CD4-positive, alpha-beta T cell treated with Interleukin-1 beta for 1 hour (primary cell): ENCODE results near the gene RASL10A.

ENCODE experiments used
- DNase-seq, 2 donors: peaks; one replicate each; pipeline ENCODE4 v3.0.0-alpha.2; 2020 to 2022

The RASL10A gene

DNA sequence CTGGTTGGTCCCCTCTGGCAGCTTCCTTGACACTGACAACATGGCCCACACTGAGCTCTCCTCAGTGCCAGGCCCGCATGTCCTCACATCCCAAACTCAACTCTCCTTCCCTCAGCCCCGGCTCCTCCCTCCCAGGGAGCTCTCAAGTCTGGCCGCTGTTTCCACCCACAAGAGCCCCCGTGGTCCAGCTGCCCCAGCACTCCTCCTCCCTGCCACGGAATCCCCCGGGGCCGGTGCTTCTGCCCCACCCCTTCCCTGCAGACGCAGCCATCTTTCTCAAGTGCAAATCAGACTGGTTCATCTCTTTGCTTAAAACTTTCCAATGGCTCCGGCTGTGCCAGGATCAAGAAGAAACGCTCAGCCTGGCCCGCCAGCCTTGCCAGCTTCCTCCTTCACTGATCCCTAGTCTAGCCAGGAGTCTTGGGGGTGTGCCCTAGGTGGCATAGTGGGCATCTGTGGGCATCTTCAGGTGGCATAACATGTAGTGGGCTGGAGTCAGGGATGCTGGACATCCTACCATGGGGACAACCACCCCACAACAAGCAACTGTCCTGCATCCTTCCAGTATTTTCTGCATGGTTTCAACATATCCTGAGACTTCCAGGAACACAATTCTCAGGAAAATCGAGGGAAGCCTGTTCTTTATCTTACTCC is 22.3 kb upstream of the RASL10A start:
- DNase-seq: no peak

DNA sequence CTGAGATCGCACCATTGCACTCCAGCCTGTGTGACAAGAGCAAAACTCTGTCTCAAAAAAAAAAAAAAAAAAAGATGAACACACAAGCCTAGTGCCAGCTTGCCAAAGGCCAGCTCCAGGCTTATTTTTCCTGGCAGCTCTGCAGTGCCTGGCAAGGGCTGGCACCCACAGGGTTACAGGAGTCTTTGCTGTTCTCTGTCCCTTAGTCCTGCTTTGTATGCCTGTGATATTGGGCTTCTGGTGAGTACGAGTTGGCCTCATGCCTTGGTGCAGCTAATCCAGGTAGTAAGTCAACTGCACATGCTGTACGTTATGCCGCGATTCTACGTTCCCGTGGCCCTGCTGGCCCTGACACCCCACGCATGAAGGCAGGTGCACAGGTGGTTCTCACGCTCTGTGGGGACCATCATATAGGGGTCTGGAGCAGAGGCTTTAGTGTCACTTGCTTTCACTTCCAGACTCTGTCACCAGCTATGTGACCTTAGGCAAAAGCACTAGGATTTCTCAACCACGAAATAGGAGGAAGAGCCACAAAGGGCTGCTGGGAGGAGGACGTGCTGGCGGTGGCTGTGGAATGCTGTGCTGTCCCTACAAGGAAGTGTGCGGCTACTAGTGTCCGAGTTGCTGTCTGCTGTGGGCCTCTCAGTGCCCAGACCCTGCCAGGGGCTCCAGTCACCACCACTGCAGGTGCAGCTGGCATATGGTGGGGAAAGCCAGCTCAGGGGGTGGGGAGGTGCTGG is 21.4 kb upstream of the RASL10A start:
- no peak for DNase-seq

DNA sequence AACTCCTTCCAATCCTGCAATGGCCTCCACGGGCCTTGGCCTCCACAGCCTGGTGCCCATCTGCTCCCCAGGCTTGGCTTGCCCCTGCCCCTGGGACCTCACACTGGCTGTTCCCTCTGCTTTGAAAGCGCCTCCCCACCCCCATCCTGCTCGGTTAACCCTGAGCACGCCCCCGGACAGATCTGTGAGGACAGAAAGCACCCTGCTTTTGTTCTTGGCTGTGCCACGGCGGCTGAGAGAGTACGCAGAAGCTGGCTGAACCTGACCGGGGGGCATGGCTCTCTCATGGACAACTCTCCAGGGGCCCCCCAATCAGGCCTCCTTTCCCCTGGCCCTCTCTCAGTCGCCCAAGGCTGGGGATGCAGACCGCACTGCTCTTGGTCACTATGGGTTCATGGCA is 20.2 kb upstream of the RASL10A start:
- no peak for DNase-seq

DNA sequence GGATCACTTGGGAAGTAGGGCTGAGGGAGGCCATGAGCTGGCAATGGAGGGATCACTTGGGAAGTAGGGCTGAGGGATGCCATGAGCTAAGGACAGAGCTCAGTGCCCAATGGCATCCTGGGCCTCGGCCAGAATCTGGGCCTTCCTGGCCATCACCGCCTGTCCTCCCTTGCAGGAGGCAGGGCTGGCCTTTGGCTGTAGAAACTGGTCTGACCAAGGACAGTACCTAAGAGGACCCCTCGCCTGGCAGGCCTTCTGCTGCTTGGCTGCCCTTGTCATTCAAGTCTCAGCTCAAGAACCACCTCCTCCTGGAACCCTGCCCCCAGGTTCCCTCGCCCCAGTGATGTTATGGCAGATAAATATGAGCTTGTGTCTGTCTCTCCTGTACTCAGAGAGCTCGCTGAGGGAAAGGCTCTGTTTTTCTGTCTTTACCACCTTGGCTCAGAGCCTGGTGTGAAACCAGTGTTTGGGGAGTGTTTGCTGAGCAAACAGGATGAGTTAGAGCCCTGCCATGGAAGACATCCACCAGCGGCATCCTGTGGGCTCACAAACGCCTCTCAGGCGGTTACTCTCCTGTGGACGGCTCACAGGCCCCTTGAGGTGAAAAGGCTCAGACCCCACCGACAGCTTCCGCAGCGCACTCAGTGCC is 19.3 kb upstream of the RASL10A start:
- DNase-seq: no peak

DNA sequence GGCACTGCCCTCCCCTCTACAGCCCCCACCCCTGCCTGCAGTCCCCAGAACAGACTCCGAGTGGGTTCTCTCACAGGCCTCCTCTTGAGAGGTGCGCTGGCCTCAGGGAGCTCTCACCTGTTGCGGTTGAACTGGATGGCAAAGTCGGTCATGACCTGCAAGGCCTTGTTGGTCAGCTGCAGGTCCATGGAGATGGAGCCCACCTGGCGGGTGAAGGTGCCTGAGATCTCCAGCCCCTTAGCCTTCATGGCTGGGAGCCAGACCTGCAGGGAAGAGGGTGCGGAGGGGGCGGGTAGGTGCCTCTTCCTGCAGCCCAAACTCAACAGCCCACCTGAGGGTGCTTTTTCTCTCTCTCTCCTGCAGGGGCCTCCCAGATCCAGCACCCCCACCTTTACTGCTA is 18.7 kb upstream of the RASL10A start:
- DNase-seq: no peak

DNA sequence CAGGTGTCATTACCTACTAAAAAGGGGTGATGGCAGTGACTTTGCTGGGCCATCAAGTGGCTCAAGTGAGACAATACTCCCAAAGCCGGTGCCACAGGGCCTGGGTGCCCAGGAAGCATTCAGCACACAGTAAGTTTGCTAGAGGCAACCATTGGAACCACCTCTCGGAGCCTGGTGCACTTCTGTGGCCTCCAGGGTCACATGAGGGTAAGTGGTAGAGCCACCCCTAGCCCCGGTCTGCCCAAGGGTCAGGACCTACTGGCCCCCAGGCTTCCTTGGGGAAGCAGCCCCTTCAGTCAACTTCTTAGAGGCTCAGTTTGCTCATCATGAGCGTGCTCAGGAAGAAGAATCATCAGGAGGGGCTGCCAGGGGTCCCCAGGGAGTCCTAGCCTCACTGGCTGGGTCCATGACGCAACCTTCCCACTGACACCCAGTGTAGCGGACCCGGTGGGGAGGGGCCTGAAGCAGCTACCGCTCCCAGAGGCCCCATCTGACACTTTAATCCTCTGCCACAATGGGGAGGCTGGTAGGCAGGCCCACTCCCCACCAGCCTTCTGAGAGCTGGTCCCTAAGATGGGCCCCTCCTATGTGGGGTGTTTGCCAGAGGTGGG is 17.5 kb upstream of the RASL10A start:
- no peak for DNase-seq

DNA sequence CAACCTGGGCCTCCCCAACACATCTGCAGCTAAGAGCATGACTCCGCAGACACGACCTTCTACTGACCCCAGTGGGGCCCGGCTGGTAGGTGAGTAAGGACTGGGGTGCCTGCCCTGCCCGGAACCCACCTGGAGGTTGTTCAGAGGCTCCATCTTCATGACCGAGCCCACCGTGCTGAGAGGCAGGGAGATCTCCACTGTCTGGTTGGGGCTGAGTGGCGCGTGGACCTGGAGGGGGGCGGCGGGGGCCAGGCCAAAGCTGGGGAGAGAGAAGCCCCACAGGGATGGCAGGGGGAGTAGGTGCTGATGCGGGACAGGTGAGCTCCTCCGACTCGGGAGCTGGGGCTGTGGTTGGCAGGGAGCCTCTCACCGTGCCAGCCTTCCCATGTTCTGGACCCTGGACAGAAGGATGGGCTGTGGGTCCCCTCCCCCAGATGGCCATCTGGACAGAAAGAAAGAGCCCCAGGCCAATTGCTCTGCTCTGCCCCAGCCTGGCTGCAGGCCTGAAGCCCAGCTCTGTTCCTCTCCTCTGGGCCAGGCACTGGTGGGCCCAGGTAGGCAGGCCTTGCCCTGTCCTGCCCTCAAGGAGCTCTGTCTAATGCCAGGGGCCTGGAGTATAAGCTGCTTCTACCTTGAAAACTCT is 16.3 kb upstream of the RASL10A start:
- no peak for DNase-seq

DNA sequence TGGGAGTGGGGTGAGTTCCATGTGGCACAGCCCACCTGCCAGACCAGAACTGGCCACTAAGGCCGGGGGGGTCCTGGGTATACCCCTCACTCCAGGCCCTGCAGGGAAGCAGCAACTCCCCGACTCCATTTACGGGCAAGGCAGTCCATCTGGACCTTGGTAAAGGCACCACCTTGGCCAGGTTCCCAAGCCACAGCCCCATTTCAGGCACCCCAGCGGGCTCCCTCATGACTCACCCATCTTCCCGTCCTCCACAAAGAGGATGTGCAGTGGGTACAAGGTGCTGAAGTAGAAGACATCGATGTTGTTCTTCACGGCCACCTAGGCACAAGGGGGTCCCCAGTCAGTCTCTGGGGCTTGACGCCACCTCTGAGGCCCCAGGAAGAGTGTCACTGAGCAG is 15.7 kb upstream of the RASL10A start:
- no peak for DNase-seq

DNA sequence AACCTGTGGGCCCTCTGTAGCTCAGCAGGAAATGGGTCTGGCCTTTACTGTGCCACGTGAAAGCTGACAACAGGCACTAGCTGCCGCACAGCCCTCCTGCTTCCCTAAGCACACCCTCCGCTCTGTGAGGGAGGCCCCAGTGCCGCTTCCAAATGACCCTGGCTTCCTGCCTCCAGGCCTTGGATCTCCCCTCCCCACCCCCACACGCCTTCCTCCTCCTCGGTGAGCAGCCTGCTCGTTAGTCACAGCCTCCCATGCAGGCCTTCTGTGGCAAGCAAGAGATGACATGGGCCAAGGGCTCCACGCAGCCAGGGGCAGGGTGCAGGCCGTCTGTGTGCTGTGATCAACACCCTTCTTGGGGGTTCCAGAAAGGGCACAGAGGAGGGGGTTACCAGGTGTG is 15.3 kb upstream of the RASL10A start:
- no peak for DNase-seq

DNA sequence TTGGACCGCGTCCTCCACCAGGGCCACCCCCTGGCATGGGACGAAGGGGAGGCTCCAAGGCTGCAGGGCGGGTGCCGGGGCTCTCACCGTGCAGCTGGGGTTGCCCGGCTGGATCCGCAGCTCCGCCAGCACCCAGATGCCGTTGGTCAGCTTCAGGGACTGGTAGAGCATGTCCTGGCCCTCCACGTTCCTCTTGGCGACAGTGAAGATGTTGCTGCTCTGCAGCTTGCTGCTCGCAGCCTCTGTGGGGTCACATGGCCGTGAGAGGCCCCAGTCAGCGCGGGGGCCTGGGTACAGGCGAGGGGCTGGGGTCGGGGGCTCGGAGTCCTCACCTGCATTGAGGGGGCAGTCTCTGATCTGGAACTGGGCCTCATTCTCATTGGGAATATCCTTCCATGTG is 14.8 kb upstream of the RASL10A start:
- DNase-seq: no peak

DNA sequence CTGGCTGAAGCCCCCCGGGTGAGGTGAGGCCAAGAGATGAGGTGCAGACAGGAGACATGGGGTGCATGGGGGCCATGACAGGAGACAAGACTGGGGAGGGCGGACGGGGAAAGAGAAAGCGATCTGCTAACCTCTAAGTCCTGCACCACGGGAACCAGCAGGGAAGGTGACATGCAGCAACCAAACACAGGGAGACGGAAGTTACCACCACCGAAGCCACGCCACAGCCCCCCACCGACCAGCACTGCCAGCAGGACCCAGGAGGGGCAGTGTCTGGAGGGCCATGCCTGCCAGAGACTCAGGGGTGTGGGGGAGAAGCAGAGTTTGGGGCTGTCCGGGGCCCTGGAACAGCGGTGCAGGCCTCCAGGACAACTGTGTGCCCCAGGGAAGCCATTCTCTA is 14.1 kb upstream of the RASL10A start:
- DNase-seq: no peak

DNA sequence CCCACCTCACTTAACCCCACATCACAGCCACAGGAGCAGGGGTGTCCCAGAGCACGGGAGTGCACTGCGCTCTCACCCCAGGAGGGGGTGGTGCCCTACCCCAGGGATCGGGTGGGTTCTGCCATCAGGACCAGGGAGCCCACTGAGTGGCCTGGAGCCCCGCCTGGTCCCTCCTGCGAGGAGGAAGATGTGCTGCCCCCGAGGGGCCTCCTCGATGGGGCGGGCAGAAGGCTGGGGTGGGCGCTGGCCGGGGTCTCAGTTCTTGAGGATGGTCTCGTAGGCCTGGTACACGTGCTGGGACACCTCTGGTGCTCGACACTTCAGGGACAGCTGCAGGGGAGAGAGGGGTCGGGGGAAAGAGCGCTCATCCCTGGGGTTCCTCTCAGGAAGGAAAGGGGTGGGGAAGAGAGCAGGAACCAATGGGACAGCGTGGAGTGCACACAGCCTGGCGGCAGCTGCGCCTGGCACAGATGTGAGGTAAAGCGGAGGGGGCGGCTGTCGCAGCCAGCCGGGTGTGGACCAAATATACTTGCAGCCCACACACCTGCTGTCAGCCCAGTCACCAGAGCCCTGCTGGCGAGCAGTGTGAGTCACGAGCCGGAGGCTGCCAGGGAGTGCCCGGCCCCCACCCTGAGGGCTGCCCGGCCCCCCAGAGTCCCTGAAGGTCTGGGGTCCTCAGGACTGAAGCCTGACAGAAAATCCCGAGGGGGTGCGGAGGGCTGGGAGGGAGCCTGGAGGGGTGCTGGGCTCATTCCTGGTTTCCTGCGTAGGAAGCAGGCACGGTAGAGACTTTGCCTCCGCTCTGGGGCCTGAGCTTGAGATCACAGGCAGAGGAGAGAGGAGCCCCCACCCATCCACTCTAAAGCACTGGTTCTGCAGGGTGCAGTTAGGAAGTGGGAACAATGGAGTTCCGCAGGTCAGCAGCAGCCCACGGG is 13.3 kb upstream of the RASL10A start:
- DNase-seq: no peak

DNA sequence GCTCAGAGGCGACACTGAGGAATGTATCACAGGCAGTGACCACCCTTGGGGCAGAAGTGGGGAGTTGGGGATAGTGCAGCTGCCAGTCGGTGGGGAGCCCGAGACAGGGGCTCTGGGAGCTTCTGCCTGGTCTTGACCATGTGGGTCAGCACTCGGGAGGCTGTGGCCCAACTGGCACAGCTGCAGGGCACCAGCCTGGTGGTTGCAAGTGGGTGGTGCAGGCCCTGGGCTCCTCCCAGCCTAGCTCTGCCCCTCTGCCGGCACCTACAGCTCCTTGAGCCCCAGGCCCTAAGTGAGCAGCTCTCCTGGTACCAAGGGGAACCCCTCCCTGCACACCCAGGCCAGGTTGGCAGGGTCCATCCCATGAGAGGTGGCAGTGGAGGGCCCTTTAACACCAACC is 12.6 kb upstream of the RASL10A start:
- no peak for DNase-seq

DNA sequence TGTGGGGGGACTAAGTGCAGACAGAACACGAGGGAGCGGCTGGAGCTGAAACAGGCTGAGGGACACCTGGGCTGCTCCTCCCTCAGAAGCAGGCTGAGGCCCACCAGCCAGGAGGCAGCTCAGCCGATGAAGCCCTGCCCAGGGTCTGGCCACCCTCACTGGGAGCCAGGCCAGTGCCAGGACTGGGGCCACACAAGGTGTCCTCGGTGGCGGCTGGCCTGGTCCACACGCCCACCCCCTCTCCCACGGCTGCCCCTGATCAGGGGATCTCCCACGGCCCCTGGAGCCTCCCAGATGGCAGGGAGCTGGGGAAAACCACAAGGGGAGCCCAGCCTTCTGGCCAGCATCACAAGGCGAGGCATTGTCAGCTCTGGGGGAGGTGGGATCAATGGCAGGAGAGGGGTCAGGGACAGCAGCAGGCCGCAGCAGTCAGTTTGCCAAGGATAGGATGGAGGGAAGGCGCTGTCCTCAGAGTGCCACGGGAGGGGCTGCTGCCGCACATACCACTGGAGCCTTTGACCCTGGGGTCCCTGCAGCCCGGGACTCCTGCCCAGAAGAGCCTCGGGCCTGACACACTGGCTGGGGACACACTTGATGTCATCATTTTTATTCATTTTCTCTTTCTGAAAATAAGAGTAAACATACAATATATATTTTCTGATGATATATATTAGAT is 11.7 kb upstream of the RASL10A start:
- no peak for DNase-seq

DNA sequence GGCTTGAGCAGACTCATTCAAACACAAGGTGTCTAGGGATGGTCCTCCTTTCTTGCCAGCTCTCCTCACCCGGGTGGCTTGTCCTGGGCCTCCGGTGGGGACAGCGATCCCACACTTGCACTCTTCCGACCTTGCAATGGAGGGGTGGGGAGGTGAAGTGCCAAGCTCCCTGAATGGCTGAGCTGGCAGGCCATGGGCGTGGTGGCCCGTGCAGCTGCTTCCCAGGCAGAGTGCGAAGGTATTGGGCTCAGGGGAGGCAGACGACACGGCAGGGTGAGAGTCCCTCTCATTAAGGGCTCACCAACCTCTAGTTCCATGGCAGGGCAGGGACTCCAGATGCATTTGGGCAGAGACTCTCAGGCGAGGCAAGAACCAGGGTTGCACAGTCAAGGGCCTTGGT is 11.0 kb upstream of the RASL10A start:
- DNase-seq: no peak

DNA sequence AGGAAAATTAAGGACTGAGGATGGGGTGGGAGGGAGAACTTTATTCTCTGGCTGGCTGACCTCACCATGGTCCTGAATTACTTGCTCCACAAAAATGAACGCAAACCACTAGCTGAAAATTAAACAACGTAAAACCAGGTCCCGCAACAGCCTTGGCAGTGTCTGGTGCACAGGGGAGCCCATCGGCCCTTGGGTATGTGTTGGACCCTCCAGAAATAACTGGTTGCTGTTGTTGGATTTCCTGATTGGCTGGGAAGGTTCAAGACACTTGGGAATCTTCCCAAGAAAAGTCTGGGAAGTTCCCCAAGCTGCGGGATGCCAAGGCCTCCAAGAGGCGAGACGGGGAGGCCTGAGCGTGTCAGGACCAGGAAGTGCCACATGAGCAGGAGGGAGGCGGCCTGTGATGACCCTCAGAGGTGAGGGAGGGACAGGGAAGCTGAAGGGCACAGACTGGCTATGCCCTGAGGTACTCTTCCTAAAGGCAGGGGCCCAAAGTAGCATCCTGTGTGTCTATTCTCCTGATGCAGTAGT is 10.4 kb upstream of the RASL10A start:
- no peak for DNase-seq

DNA sequence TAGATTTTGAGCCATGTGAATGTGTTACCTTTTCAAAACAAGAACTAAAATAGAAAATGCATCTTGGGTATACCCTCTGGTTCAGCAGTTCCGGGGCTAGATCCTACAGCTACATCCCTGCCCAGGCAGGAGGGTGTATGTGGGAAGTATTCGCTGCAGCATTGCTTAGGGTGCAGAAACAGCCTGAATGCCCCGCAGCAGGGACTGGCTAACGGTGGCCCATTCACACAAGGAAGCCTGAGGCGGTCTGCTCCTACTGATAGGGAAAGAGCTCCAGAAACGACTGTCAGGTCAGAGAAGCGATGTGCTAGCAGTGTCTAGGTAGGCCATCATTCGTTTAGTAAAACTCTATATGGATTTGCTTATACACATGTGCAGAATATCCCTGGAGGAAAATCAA is 9.9 kb upstream of the RASL10A start:
- DNase-seq: no peak

DNA sequence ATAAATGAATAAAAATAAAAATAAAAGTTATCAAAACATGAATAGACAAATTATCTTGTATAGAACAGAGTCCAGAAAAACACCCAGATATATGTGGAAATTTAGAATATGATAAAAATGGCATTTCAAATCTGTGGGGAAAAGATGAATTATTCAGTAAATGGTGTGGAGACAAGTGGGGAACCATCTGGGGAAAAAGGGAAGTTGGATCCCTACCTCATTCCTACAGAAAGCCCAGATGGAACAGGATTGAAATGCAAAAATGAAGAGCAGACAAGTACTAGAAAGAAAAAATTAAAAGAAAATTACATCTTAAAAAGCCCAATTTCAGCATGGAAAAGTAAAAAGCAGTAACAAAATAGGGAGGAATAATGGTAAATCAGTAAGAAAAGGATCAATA is 8.1 kb upstream of the RASL10A start:
- no peak for DNase-seq

DNA sequence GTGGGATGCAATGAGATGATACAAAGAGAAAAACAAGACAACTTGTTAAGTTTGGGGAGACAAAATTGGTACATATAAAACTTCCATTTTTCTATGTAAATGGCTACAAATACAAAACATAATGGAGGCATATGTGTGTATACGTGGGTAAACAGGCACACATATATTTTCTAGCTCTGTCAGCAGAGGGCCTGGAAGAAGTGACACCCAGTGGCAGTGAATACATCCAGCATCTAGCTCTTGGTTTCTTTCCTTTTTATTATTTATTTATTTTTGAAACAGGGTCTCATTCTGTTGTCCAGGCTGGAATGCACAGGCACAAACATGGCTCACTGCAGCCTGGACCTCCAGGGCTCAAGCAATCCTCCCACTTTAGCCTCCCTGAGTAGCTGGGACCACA is 5.0 kb upstream of the RASL10A start:
- no peak for DNase-seq

DNA sequence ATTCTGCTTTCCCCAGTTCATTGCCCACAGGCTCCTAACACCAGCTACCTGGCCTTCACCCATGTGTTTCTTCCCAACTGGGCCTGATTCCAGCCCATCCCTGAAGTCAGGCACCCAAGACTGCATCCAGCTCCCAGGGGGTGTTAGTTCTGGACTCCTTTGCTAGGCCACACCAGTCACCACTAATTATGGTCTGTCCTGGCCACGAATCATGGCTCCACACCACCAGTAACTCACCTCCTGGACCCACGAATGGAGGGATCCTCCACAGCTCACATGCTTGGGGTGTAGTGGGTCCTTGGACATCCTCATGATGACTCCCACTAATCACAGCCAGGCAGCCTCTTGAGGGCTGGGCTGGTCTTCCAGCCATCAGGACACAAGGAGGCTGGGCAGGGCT is 3.6 kb upstream of the RASL10A start:
- no peak for DNase-seq

DNA sequence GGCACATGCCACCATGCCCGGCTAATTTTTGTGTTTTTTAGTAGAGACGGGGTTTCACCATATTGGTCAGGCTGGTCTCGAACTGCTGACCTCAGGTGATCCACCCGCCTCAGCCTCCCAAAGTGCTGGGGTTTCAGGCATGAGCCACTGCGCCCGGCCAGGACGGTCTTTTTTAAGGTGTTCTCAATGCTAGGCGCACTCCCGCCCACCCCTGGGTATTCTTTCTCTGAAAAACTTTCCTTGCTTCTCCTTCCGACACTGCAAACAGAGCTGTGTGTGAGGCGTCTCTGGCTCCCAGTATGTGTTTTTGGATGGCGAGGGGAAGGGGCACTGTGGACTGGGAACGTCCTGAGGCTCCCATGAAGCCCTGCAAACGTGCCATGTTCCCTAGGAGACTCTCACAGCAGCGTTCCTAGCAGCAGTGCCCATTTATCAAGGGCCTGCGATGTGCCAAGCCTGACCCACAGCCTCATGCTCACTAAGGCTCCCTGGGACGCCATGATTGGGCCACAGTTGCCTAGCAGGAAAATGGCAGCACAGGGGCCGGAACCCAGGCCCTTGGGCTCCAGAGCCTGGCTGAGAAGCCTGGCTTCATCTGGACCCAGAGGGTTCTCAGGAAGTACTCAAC is 2.4 kb upstream of the RASL10A start:
- no peak for DNase-seq
